Activated T-cell treated with anti-CD3 and anti-CD28 coated beads, Interleukin-2, amount 50 U/mL, for 4 hours (primary cell): ENCODE measurements around the gene CDC23. TPM values are rescaled to one million over a fixed set of nuclear protein-coding genes. Genes with fewer than 3 reads are reported as not detected.

Experiments
- ATAC-seq, 2 donors: fragments of 200-7000 bp; cut with Tn5 transposase; one replicate each; pipeline ENCODE4 v1.10.0; 2021
- DNase-seq: peaks from one replicate; pipeline ENCODE4 v3.0.0-alpha.2; 2020
- H3K27me3 Mint-ChIP-seq: one replicate; pipeline ENCODE4 v1.8.0; 2021; ENCODE audit warnings: low read depth, mixed read lengths
- H3K36me3 Mint-ChIP-seq: one replicate; pipeline ENCODE4 v1.8.0; 2022; ENCODE audit warnings: mixed read lengths; ENCODE audit not compliant: insufficient read depth
- H3K4me1 Mint-ChIP-seq: one replicate; pipeline ENCODE4 v1.8.0; 2021; ENCODE audit warnings: low read depth, mixed read lengths
- H3K4me3 Mint-ChIP-seq: one replicate; pipeline ENCODE4 v1.8.0; 2021; ENCODE audit warnings: mild to moderate bottlenecking, moderate library complexity, mixed read lengths
- H3K9me3 Mint-ChIP-seq: one replicate; pipeline ENCODE4 v1.8.0; 2021; ENCODE audit warnings: mixed read lengths
- total RNA-seq, 3 donors: library from RNA; stranded (reverse); gene quantifications; one replicate each; pipeline ENCODE4 v1.2.1, GENCODE V29; 2021

The CDC23 gene
- total RNA-seq, 3 donors from 2014 or later, result 50.2 to 52.2 (median 51.7) TPM

DNA sequence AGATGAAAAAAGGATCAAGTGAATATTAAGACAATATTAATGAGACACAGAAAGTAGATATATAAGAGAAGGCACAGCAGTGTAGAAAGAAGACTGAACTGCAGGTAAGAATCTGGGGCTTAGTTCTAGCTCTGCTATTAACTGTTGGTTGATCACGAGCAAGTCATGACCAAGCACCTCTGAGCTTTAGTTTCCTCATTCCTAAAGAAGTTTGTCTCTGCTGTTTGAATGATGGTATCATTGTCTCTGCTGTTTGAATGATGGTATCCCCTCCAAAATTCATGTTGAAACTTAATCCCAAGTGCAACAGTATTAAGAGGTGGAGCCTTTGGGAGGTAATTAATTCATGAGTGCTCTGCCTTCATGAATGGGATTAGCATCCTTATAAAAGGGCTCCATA is 71.4 kb downstream of the CDC23 start:
- no peaks in the 10 kb centered on the region for H3K4me1 Mint-ChIP-seq

GRCh38 chr5:138140268-138140667 is 72.9 kb downstream of the CDC23 start:
- DNase-seq, result no peak
- Mint-ChIP-seq H3K36me3 (no peaks in the 10 kb centered on the region), H3K4me1 (no peaks in the 10 kb centered on the region), H3K4me3 (no peak overlapping the region), H3K27me3 (peaks cover 14% of the 10 kb centered on the region), H3K9me3 (no peaks in the 10 kb centered on the region)
- ATAC-seq, result no peak

More for the DNA sequence above, 71.4 kb downstream of the CDC23 start:
- ATAC-seq (no peak), DNase-seq (no peak)
- Mint-ChIP-seq H3K4me3 (no peak overlapping the region), H3K27me3 (peaks cover 9% of the 10 kb centered on the region), H3K36me3 (no peaks in the 10 kb centered on the region), H3K9me3 (no peaks in the 10 kb centered on the region)

DNA sequence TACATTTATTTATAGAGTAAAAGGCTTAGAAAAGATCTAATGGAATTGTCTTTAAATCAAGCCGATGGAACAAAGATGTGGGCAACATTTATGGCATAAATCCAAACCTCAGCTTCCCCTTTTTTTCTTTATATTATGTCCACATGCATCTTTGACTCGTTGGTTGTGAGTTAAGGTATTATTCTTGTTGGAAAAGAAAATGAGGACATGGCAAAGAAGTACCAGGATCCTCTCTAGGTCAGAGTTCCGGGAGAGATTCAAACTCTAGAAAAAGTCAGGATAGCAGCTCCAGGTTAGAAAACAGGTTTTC is 73.4 kb downstream of the CDC23 start:
- Mint-ChIP-seq H3K9me3 (no peaks in the 10 kb centered on the region), H3K4me1 (no peaks in the 10 kb centered on the region), H3K4me3 (no peak overlapping the region), H3K27me3 (peaks cover 14% of the 10 kb centered on the region), H3K36me3 (no peaks in the 10 kb centered on the region)
- DNase-seq, result no peak
- no peak for ATAC-seq

- Mint-ChIP-seq H3K9me3 (no peaks in the 10 kb centered on the region), H3K4me3 (no peak within 1 kb of the TSS), H3K27me3 (peaks cover 14% of the 10 kb centered on the region), H3K36me3 (no peaks in the 10 kb centered on the region), H3K4me1 (no peaks in the 10 kb centered on the region)
- ATAC-seq (no peak), DNase-seq (no peak)
These were observed 74.0 kb downstream of the CDC23 start, which contains the start of gene NME5 for GRCh38 chr5:138138949-138139780. NME5 (minus strand) TSS chr5:138139428; CDS start chr5:138138780, 648 bp downstream.

Other genes starting within 250 kb of the CDC23 start
- 10 to 100 TPM; 15.0 to 17.7 (median 15.3) TPM for gene FAM13B, start 180.2 kb downstream of the CDC23 start, total RNA-seq
- not detected for gene WNT8A, start 129.3 kb downstream of the CDC23 start, total RNA-seq
- gene NME5, start 73.9 kb downstream of the CDC23 start, total RNA-seq, result not detected
- gene BRD8, start 34.7 kb downstream of the CDC23 start, total RNA-seq, result 10 to 100 TPM; 30.4 to 44.2 (median 39.3) TPM
- gene KIF20A, start 34.2 kb downstream of the CDC23 start, total RNA-seq, result 1 to 10 TPM in 2 of 3 donors, under 1 TPM in 1; 0.76 to 1.5 (median 1.4) TPM
- gene GFRA3, start 61.3 kb upstream of the CDC23 start, total RNA-seq, result not detected
- 1 to 10 TPM in 2 of 3 donors, under 1 TPM in 1; 0.69 to 1.3 (median 1.2) TPM for gene CDC25C, start 118.5 kb upstream of the CDC23 start, total RNA-seq
- gene FAM53C, start 124.9 kb upstream of the CDC23 start, total RNA-seq, result 10 to 100 TPM; 22.2 to 25.6 (median 25.4) TPM
- 10 to 100 TPM; 33.6 to 35.6 (median 34.4) TPM for gene KDM3B, start 139.4 kb upstream of the CDC23 start, total RNA-seq
- gene REEP2, start 225.7 kb upstream of the CDC23 start, total RNA-seq, result 1 to 10 TPM; 1.3 to 1.8 (median 1.7) TPM